Neural cell (in vitro differentiated cells): ENCODE measurements around the gene RASD2. TPM values are rescaled to one million over a fixed set of nuclear protein-coding genes. Genes with fewer than 3 reads are reported as not detected.

Experiments used
- H2AFZ ChIP-seq: fragments of 200-600, 300-800 bp; sonication (generic), shearing (Covaris generic); 2 replicates; pipeline ENCODE4 v1.6.0; 2014; ENCODE audit warnings: low read depth, mild to moderate bottlenecking, antibody characterized with exemption, low read length, moderate library complexity
- H3F3A ChIP-seq: fragments of 200-600 bp; shearing (Covaris generic); 2 replicates; pipeline ENCODE4 v1.6.1; 2016; ENCODE audit warnings: mild to moderate bottlenecking, moderate library complexity, mixed read lengths, antibody characterized with exemption, low read length; ENCODE audit not compliant: insufficient read depth, poor library complexity, severe bottlenecking
- H3K27ac ChIP-seq: fragments of 200-600, 300-800 bp; sonication (generic), shearing (Covaris generic); 2 replicates; pipeline ENCODE4 v1.5.1; 2014; ENCODE audit warnings: mild to moderate bottlenecking, low read length, moderate library complexity
- H3K27me3 ChIP-seq: fragments of 300-800, 200-600 bp; sonication (generic), shearing (Covaris generic); 2 replicates; pipeline ENCODE4 v1.6.0; 2014; ENCODE audit warnings: mild to moderate bottlenecking, low read depth, low read length, moderate library complexity; ENCODE audit not compliant: insufficient read depth
- H3K36me3 ChIP-seq: fragments of 300-800, 200-600 bp; sonication (generic), shearing (Covaris generic); 2 replicates; pipeline ENCODE4 v1.5.1; 2014; ENCODE audit warnings: mild to moderate bottlenecking, antibody characterized with exemption, low read length, moderate library complexity; ENCODE audit not compliant: insufficient read depth
- H3K4me2 ChIP-seq: fragments of 300-800, 200-600 bp; sonication (generic), shearing (Covaris generic); 2 replicates; pipeline ENCODE4 v1.6.0; 2014; ENCODE audit warnings: mild to moderate bottlenecking, low read length
- H3K4me3 ChIP-seq: fragments of 300-800, 200-600 bp; sonication (generic), shearing (Covaris generic); 2 replicates; pipeline ENCODE4 v1.5.1; 2014; ENCODE audit warnings: mild to moderate bottlenecking, low read length, moderate library complexity
- H3K79me2 ChIP-seq: fragments of 200-600 bp; shearing (Covaris generic); replicated peaks from 2 replicates; pipeline ENCODE4 v1.6.0; 2014; ENCODE audit warnings: mild to moderate bottlenecking, low read length, moderate library complexity; ENCODE audit not compliant: insufficient read depth
- H3K9ac ChIP-seq: fragments of 300-800, 200-600 bp; sonication (generic), shearing (Covaris generic); 2 replicates; pipeline ENCODE4 v1.6.1; 2016; ENCODE audit warnings: mild to moderate bottlenecking, low read length, mixed read lengths
- H3K9me2 ChIP-seq: fragments of 200-600 bp; shearing (Covaris generic); 2 replicates; pipeline ENCODE4 v1.6.1; 2016; ENCODE audit warnings: mild to moderate bottlenecking, low read length, mixed read lengths; ENCODE audit not compliant: insufficient read depth
- H3K9me3 ChIP-seq: fragments of 200-600, 300-800 bp; sonication (generic), shearing (Covaris generic); 2 replicates; pipeline ENCODE4 v1.6.1; 2016; ENCODE audit warnings: mild to moderate bottlenecking, mixed run types, low read length, moderate library complexity, mixed read lengths
- H4K20me1 ChIP-seq: fragments of 200-600 bp; shearing (Covaris generic); 2 replicates; pipeline ENCODE4 v1.6.1; 2016; ENCODE audit warnings: mild to moderate bottlenecking, mixed run types; ENCODE audit not compliant: insufficient read depth
- CTCF ChIP-seq: fragments of 450-650 bp; IDR thresholded peaks from 2 replicates; pipeline ENCODE4 v1.5.1; 2014; ENCODE audit warnings: antibody characterized with exemption, mild to moderate bottlenecking, moderate library complexity; ENCODE audit not compliant: poor library complexity, severe bottlenecking
- EP300 ChIP-seq: fragments of 450-650 bp; conservative IDR thresholded peaks from 2 replicates; pipeline ENCODE4 v1.6.1; 2014; ENCODE audit warnings: antibody characterized with exemption, mild to moderate bottlenecking, moderate library complexity; ENCODE audit not compliant: poor library complexity, severe bottlenecking
- EZH2 ChIP-seq: fragments of 200-600, 300-800 bp; shearing (Covaris generic), sonication (generic); IDR thresholded peaks from 2 replicates; pipeline ENCODE4 v1.6.1; 2014; ENCODE audit warnings: antibody characterized with exemption, low read length, borderline replicate concordance, mild to moderate bottlenecking; ENCODE audit not compliant: insufficient read depth, poor library complexity, severe bottlenecking
- MXI1 ChIP-seq: fragments of 450-650 bp; conservative IDR thresholded peaks from 2 replicates; pipeline ENCODE4 v1.6.1; 2014; ENCODE audit warnings: antibody characterized with exemption, mild to moderate bottlenecking; ENCODE audit not compliant: poor library complexity, severe bottlenecking
- POLR2AphosphoS5 ChIP-seq: IDR thresholded peaks from 2 replicates; pipeline ENCODE4 v1.6.1; 2012
- RAD21 ChIP-seq: fragments of 450-650 bp; conservative IDR thresholded peaks from 2 replicates; pipeline ENCODE4 v1.6.1; 2014; ENCODE audit warnings: antibody characterized with exemption, mild to moderate bottlenecking, moderate library complexity
- REST ChIP-seq: IDR thresholded peaks from 2 replicates; pipeline ENCODE4 v1.6.1; 2012; ENCODE audit warnings: borderline replicate concordance
- SMC3 ChIP-seq: fragments of 450-650 bp; conservative IDR thresholded peaks from 2 replicates; pipeline ENCODE4 v1.6.1; 2014; ENCODE audit warnings: antibody characterized with exemption, mild to moderate bottlenecking, moderate library complexity; ENCODE audit not compliant: poor library complexity
- TAF1 ChIP-seq: IDR thresholded peaks from 2 replicates; pipeline ENCODE4 v1.6.1; 2012; ENCODE audit warnings: low read depth
- polyA plus RNA-seq: library from polyadenylated mRNA; depleted of rRNA; stranded (reverse); fragments of >200 nt; gene quantifications from 2 replicates; pipeline ENCODE4 v1.2.3, GENCODE V29; 2014

Gene RASD2
- polyA plus RNA-seq, 1 donor from 2014 or later: 0.14 TPM

- no peaks in the 10 kb centered on the region for H3K9me2 ChIP-seq
- H4K20me1 ChIP-seq: no peaks in the 10 kb centered on the region
- no peak overlapping the region for H3K4me3 ChIP-seq
- H2AFZ ChIP-seq: no peak overlapping the region
- no peaks in the 10 kb centered on the region for H3K79me2 ChIP-seq
- H3K9me3 ChIP-seq: no peaks in the 10 kb centered on the region
- H3K27me3 ChIP-seq: peaks cover 28% of the 10 kb centered on the region
- no peaks in the 10 kb centered on the region for H3K36me3 ChIP-seq
- no peak overlapping the region for H3K9ac ChIP-seq
- no peak overlapping the region for H3K4me2 ChIP-seq
- no peak overlapping the region for H3K27ac ChIP-seq
- H3F3A ChIP-seq: no peaks in the 10 kb centered on the region
- no peak for TF ChIP-seq EP300
- no peak for TF ChIP-seq EZH2
- no peak for TF ChIP-seq SMC3
- no peak for TF ChIP-seq REST
- TF ChIP-seq POLR2AphosphoS5: no peak
- no peak for TF ChIP-seq CTCF
- no peak for TF ChIP-seq TAF1
- no peak for TF ChIP-seq RAD21
- no peak for TF ChIP-seq MXI1
These were observed 4.2 kb downstream of the RASD2 start for GRCh38 chr22:35544827-35545226.

GRCh38 chr22:35546886-35547285 lies 6.3 kb downstream of the RASD2 start:
- Histone ChIP-seq H3K4me2 (no peak overlapping the region), H3K36me3 (no peaks in the 10 kb centered on the region), H3K27me3 (peaks cover 10% of the 10 kb centered on the region), H3K4me3 (no peak overlapping the region), H3K9me2 (no peaks in the 10 kb centered on the region), H3F3A (no peaks in the 10 kb centered on the region), H3K79me2 (no peaks in the 10 kb centered on the region), H3K9me3 (no peaks in the 10 kb centered on the region), H3K27ac (no peak overlapping the region), H3K9ac (no peak overlapping the region), H4K20me1 (no peaks in the 10 kb centered on the region), H2AFZ (no peak overlapping the region)
- TF ChIP-seq RAD21 (no peak), REST (no peak), MXI1 (no peak), TAF1 (no peak)
